Measurements from ENCODE around the gene DAB2IP.

DAB2IP gene

DNA sequence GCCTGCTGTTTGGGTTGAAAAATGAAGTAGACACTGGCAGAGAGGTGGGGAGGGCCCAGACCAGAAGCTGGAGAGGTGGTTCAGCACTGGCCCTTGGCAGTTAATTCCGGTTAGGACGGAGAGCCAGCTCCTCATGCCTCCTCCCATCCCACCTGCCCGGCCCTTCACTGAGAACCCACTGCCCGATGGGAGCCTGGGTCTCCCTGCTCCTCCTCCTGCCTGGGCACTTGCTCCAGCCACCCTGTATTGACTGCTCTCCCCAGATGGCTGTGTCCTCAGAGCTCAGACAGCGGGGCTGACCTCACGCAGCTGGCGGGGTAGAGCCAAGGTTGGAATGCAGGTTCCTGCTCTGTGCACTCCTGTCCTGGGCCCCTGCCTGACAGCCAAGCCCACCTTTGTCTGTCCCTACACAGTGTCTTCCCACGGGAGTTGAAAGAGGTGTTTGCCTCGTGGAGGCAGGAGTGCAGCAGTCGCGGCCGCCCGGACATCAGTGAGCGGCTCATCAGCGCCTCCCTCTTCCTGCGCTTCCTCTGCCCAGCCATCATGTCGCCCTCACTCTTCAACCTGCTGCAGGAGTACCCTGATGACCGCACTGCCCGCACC lies 114.7 kb downstream of the DAB2IP start:
- DNase-seq = no peak

DNA sequence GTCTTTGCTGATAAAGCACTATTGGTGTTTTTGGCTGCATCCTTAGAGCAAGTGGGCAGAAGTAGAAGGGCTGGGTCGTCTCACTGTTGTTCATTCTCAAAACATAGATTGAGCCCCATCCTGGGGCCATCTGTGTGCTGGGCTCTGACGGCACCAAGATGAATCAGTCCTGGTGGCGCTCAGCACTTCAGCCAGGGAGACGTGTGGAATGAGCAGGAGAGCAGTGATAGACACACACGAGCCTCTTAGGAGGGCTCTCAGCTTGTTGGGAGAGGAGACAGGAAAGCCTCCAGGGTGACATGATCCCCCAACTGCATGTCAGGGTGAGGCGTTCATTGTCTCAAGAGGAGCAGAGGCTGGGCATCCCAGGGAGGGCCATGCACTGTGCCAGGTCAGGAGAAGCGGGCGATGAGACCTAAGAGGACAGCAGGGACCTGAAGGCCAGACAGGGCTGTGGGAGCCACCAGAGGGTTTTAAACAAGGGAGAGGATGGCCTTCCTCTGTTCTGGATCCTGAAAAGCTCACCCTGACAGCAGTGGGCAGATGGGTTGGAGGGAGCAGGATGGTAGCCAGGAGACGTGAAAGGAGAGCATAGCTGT lies 115.8 kb downstream of the DAB2IP start:
- DNase-seq = no peak

DNA sequence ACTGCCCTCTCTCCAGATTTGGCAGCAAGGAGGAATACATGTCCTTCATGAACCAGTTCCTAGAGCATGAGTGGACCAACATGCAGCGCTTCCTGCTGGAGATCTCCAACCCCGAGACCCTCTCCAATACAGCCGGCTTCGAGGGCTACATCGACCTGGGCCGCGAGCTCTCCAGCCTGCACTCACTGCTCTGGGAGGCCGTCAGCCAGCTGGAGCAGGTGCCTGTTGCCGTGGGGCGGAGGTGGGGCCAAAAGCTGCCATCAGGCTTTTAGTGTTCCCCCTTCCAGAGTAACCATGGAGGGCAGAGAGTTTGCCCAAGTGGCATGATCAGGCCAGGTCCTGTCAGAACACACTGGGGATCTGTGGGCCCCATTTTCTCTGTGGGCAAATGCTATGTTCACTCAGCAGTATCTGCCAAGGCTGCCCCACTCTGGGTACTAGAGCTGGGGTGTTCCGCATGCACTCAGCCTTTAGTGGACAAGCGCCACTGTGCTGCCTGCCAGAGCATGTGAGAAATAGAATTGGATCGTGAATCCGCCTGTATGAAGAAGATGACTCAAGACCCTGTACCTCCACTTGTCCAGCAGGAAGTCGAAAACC lies 117.1 kb downstream of the DAB2IP start:
- DNase-seq = no peak

DNA sequence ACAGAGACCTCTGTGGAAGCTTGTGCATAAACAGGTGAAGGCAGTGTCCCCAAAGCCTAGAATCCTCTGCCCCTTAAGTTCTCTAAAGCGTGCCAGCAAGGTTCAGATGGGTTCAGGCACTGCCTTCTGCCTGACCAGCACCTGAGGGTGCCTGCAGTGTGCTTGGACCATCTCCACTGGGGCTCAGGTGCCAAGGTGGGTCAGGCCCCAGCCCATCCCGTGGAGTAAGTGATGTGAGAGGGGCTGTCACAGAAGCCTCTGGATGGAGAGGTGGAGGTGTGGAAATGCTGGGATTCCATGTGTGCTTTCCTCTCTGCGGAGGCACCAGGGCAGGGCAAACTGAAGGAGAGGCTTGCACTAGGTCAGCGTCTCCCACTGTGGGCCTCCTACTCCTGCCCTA lies 118.5 kb downstream of the DAB2IP start:
- no peak for DNase-seq

DNA sequence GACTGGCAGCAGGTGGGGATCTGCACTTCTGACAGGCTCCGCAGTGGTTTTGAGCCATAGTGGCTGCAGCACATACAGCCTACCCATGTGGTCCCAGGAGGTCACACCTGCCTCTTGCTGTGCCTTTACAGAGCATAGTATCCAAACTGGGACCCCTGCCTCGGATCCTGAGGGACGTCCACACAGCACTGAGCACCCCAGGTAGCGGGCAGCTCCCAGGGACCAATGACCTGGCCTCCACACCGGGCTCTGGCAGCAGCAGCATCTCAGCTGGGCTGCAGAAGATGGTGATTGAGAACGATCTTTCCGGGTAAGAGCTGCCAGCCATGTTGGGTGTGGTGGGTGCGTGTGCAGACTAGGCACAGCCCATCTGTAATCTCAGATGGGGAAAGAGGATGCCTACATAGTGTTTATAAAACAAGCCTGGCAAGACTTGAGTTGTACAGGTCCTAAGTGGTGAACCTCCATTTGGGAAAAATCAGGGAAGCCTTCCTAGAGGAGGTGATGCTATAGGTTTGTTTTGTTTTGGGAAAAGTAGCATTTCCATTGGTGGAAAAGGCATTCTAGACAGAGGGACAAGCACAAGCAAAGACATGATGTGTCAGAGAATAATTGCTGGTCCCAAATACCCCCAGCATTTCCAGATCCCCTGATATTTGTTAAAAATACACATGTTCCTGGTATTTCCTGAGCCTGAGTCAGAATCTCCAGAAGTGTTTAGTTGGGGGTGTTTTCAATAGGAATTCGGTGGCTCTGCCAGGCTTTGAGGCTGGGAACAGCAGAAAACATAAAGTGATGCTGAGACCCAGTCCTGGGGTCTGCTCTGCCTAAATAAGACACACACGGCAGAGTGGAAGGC lies 119.2 kb downstream of the DAB2IP start:
- DNase-seq = no peak

DNA sequence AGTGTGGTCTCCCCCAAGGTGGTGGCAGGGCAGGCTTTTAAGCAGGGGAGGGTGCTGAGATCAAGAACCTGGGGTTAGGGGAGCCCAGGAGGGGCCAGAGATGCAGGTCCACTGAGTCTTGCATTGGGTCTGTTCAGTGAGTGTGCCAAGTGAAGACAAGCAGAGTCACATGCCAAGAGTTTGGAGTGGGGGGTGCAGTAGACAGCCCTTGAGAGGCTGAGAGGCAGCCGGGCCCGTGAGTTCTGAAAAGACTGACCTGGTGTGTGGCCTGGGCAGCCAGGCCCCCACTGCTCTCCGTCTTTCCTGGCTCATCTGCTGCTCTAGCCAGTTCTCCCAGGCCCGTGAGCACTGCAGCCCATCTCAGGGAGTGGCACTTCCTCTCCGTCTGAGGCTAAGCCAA lies 120.0 kb downstream of the DAB2IP start:
- no peak for DNase-seq

DNA sequence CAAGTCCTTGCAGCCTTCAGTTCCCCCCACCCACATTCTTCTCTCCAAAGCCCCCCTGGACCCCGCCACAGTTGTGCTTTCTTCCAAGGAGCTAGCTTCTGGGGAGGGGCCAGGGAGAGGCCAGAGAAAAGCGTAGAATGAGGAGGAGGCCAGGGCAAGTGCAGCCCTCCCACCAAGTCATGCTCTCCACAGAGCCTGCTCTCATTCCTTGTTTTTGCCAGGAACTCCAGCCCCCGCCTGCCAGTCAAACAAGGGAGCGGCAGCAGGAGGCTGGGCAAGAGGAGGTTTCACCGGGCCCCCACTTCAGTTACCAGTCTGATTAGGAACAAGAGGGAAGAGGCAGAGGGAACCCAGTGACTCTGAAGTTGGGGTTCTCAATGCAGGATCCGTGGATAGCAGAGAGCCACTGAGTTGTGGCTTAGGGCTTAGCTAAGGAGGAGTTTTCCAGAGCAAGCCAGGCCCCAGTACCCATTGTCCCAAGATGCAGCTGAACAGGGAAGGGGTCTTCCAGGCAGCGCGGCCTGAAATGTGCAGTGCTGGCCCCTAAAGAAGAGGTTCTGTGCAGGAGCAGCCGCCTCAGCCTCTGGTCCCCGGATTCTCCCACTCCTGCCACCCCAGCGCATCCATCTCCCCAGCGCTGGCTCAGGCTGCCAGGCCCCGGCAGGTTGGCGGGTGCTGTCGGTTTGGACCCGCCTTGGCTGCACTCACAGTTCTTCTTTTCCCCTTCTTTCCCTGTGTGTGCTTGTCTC lies 120.6 kb downstream of the DAB2IP start:
- DNase-seq = no peak

DNA sequence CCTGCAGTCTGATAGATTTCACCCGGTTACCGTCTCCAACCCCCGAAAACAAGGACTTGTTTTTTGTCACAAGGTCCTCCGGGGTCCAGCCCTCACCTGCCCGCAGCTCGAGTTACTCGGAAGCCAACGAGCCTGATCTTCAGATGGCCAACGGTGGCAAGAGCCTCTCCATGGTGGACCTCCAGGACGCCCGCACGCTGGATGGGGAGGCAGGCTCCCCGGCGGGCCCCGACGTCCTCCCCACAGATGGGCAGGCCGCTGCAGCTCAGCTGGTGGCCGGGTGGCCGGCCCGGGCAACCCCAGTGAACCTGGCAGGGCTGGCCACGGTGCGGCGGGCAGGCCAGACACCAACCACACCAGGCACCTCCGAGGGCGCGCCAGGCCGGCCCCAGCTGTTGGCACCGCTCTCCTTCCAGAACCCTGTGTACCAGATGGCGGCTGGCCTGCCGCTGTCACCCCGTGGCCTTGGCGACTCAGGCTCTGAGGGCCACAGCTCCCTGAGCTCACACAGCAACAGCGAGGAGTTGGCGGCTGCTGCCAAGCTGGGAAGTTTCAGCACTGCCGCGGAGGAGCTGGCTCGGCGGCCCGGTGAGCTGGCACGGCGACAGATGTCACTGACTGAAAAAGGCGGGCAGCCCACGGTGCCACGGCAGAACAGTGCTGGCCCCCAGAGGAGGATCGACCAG lies 121.3 kb downstream of the DAB2IP start:
- no peak for DNase-seq

DNA sequence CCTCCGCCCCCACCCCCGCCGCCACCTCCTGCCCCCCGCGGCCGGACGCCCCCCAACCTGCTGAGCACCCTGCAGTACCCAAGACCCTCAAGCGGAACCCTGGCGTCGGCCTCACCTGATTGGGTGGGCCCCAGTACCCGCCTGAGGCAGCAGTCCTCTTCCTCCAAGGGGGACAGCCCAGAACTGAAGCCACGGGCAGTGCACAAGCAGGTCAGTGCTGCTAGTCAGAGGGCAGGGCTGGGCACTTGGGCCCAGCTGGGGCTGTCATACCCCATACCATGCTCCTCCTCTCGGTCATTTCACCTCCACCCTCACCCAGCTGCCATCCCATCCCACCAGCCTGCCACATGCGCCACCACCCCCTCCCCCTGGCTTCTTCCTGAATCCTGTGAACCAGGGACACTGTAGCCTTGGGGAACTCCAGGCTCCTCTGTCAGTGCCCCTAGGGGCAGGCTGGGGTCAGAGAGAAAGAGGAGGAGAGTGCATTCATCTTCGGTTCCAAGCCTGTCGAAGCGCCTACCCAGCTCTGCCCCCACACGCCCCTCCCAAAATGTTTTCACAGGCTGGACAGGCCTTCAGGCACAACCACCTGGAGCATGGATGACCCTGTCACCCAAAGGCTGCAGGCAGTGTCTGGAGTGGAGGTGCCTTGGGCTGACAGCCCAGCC lies 122.0 kb downstream of the DAB2IP start:
- no peak for DNase-seq

DNA sequence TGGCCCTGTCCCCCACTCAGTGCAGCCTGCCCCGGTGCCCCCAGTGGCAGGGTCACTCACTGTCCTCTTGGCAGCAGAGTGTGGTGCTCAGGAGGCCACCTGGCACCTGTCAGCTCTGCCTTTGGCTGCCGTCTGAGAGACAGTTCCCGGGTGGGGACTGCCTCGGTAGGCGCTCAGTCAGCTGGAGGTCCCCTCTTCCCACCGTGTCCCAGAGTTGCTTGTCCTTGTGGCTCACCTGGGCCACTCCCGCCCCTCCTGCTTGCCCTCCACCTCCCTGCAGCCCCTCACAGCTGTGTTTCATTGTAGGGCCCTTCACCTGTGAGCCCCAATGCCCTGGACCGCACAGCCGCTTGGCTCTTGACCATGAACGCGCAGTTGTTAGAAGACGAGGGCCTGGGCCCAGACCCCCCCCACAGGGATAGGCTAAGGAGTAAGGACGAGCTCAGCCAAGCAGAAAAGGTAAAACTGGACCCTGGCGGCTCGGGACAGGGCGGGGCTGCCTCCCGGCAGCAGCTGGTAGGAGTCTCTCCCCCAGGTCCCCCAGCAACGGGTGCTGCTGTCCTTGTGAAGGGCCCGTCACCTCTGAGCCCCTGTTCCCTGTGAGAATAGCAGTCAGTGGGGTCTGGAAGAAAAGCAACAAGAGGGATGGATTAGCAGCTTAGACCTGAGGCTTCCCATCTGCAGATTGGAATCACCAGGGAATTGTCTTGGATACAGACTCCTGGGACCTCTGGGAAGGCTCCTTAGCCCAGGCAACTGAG lies 122.7 kb downstream of the DAB2IP start:
- no peak for DNase-seq

DNA sequence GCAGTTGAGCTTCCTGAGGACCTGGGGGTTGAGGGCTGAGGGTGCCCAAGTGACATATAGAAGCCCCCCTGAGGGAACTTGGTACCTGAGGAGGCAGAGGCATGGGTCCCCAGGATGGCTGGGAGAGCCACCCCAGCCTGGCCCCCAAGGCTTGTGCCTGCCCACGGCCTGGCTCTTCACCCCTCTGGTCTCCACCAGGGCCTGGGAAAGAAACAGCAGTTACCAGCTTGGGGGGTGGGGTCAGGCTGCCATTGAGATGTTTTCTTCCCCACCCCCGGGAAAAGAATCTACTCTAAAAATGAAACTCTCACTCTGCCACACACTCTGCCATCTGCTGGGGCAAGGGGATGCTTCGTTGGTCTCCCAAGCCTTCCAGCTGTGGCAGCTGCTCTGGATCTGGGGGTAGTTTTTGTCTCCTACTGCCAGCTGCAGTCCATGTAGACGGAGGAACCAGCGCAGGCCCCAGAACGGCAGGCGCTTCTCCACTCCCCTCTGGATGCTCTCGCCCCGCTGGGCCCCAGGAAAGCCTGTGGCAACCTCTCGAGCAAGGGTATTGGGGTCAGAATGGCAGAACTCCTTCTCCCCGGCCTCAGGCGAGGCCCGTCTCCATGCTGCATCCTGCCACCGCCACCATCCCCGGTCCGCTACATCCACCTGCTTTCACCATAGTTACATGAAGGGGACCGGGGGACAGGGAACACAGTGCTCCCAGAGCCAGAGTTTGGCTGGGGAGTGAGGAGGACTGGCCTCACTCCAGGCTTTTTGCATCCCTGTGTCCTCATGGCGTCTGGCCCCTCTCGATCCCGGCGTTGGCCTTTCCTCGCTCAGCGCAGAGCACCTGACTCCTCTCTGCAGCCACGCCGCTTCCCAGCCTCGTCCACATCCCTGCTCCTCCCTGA lies 123.5 kb downstream of the DAB2IP start:
- no peak for DNase-seq

DNA sequence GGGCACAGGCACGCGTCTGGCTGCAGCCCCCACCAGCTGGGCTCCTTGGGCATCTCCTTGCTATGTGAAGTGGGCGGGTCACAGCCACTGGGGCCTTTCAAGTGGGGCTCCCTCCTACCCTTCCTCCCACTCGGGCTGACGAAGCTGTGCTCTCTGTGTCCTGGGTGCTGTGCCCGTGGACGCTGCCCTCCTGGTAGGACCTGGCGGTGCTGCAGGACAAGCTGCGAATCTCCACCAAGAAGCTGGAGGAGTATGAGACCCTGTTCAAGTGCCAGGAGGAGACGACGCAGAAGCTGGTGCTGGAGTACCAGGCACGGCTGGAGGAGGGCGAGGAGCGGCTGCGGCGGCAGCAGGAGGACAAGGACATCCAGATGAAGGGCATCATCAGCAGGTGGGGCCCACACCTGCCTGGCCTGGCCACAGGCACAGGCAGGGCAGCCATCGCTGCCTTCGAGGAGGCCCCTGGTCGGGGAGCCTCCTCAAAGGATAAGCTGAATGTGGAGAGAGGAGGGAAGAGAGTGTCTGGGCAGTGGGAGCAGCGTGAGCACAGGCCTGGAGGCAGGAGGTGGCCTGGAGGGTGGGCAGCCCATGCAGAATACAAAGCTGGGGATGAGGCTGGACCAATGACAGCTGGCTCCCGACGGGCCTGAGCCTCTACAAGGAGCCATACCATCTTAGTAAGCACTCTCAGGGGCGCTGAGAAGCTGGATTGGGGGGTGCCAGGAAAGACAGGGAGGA lies 124.7 kb downstream of the DAB2IP start:
- no peak for DNase-seq

DNA sequence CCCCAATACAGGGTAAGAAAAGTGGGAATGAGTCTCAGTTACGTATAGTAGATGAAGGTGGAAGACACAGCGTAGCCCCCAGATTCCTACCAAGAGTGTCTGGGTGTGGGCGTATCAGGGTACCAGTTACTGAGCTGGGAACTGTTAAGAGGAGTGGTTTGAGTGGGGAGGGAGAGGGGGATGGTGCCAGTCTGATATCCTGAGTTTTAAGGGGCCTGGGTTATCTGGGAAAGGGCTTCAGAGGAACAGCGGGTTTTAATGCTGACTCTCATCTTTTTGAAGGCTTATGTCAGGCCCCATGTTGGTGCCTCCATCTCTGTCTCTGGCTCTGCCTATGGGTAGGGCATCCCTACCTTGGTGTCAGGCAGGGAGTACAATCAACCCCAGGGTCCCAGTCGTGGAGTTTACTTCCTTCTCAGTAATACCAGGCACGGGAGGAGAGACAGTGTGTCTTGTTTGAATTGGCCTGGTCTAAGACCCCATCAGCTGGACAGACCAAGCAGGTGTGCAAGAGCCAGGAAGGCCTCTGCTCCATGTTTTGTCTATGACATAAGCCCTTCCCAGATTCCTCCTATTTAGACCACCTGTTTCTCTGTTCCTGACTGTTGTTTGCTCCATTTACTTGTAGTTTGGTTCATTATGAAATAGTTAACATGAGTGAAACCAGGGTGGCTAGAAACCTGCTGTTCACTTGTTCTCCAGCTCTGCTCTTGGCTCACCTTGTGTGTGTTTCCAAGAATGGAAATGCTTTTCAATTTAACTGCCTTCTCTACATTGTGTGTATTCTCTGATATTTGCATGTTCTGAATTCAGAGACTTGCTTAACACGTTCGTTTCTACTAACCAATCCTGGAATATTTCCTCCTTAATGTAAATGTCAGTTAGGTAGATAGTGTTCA lies 125.6 kb downstream of the DAB2IP start:
- DNase-seq = no peak

DNA sequence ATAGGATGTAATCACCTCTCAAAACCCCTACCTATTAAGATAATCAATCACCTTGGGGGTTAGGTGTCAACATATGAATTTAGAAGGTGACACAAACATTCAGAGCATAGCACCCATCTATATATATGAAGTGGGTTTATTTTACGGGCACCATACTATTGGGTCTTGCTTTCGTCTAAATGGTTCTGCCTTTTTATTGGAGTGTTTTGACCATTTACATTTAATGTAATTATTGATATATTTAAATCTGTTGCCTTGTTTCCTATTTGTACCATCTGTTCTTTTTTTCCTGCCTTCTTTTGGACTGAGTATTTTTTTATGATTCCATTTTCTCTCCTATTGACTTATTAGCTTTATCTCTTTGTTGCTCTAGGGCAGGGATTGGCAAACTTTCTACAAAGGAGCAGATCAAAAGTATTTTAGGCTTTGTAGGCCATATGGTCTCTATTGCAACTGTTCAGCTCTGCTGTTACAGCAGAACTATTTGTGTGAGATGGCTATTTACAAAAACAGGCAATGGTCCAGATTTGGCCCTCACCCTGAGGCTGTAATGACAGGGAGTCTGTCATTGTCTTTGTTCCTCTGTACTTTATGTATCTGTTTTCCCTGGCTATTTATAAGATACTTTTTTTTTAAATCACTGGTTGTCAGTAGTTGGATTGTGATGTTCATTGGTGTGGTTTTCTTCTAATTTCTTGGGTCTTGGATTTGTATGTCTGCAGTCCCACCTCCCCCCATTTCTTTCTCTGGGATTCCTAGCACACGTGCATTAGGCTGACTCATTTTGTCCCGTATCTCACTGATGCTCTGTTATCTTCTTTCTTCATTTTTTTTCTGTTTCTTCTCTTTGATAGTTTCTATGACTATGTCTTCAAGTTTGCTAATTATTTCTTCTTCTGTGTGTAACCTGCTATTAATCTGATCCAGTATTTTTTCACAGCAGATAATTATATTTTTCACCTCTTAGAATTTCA lies 127.1 kb downstream of the DAB2IP start:
- DNase-seq = no peak

DNA sequence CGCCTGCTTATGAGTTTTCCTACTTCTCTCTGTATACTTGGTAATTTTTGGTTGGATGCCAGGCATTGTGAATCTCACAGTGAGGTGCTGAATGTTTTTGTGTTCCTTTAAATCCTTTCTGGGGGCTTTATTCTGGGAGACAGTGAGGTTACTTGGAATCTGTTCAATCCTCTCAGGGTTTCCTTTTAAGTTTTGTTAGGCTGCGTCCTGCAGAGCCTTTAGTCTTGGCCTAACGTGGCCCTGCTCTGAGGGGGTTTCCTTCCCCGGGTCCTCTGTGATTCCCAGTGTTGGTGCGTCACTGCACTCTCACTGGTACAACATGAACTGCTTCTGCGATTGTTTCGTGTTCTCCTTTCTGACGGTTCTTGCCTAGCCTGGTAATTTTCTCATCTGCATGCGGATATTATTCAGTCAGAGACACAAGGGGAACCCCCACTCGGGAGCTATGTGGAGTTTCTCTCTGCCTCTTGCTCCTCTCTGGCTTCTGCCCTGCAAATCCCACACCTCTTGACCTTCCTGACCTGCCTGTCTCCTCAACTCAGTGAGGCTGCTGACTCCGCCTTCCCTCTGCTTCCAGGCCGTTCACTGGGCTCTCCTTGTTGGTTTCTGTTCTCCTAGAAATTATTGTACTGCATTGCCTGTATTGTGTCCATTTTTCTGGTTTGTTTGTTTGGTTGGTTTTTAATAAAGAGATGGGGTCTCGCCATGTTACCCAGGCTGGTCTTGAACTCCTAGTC lies 128.1 kb downstream of the DAB2IP start:
- DNase-seq = no peak
